HepG2 (cell line): Measurements from ENCODE around the gene MEDAG.

Experiments
- NKX3-1 ChIP-seq: sonication (generic); formaldehyde crosslinking; IDR thresholded peaks from 2 replicates; pipeline ENCODE4 v1.5.0; 2020; ENCODE audit warnings: missing genetic modification reagents
- RFX5 ChIP-seq: IDR thresholded peaks from 2 replicates; pipeline ENCODE4 v1.6.1; 2011; ENCODE audit warnings: low read depth, low read length, improper control_type of control experiment
- TAF1 ChIP-seq: sonication (generic); formaldehyde crosslinking; IDR thresholded peaks from 2 replicates; pipeline ENCODE4 v1.4.0; 2020; ENCODE audit warnings: missing genetic modification reagents
- ZNF205 ChIP-seq: IDR thresholded peaks from 2 replicates; pipeline ENCODE4 v1.6.1; 2018; ENCODE audit warnings: missing biosample characterization, missing genetic modification reagents
- ZNF253 ChIP-seq: sonication (generic); formaldehyde crosslinking; IDR thresholded peaks from 2 replicates; pipeline ENCODE4 v1.8.0; 2022; ENCODE audit warnings: mild to moderate bottlenecking, missing genetic modification reagents, borderline replicate concordance
- TF ChIP-seq, protein P1 (sequence below): conservative IDR thresholded peaks from 2 replicates; pipeline ENCODE4 v1.6.1; 2018; ENCODE audit warnings: missing genetic modification reagents

DNA sequence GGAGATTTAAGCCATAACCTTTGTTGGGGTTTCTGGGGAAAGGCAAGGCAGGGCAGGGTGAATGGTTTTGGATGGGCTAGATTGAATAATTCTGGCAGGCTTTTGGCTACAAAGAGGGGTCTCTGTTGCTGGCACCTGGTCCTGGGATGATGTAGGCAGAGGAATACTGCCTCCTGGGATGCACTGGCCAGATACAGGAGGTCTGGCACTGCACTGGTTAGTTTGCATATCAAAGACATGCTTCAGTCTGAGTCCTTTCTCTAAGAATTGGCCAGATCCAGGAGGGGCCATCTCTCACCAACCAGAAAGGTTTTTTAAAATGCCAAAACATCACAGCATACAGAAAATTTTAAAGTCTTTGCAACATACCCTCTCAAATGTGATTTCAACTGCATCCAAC, 8.0 kb upstream of the MEDAG start:
- TF ChIP-seq ZNF205 (CRISPR knock-in tag) (no peak), ZNF253 (CRISPR knock-in tag) (no peak), NKX3-1 (CRISPR knock-in tag) (no peak), TAF1 (CRISPR knock-in tag) (no peak), RFX5 (no peak)
- TF ChIP-seq, protein P1, sequence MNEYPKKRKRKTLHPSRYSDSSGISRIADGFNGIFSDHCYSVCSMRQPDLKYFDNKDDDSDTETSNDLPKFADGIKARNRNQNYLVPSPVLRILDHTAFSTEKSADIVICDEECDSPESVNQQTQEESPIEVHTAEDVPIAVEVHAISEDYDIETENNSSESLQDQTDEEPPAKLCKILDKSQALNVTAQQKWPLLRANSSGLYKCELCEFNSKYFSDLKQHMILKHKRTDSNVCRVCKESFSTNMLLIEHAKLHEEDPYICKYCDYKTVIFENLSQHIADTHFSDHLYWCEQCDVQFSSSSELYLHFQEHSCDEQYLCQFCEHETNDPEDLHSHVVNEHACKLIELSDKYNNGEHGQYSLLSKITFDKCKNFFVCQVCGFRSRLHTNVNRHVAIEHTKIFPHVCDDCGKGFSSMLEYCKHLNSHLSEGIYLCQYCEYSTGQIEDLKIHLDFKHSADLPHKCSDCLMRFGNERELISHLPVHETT (CRISPR knock-in tag): no peak
